Measurements from ENCODE around the gene CNTNAP2. TPM values are rescaled to one million over a fixed set of nuclear protein-coding genes. Genes with fewer than 3 reads are reported as not detected.

Gene CNTNAP2
- total and polyA plus RNA-seq, 2 of the 8 experiments (the other 6 are each of a cell fraction or from before 2014, with no cell fraction given): 27.9 to 71.0 TPM

DNA sequence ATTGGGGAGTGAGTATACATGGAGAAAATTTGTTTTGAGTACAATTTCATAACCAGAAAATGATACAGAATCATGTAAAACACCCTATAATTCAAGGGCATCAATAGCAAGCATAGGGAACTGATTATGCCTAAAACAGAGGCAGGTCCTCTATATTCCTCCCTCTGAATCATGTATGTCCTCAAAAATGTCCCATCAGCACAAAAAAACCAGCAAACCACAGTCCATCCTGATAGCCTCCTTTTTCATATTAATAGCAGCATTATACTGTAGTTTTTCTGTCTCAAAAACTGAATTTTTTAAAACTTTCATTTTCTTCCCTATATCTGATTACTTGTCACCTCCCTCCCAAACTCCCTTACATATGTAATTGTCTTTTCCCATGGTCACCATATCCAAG is 1057.3 kb downstream of the CNTNAP2 start (continued):
- TF ChIP-seq CHD7 (IDR thresholded peaks at IDR 0.05; ENCODE audit: insufficient replicate concordance, low read length) (no peak), ATF3 (IDR thresholded peaks at IDR 0.05; ENCODE audit: insufficient read depth, low read depth, low read length) (no peak), POLR2AphosphoS5 (IDR thresholded peaks at IDR 0.05; ENCODE audit: low read depth, low read length) (no peak), ATF2 (IDR thresholded peaks at IDR 0.05; ENCODE audit: low read length) (no peak), ZNF274 (IDR thresholded peaks at IDR 0.05; ENCODE audit: borderline replicate concordance, extremely low read depth, low read length) (no peak), CEBPB (IDR thresholded peaks at IDR 0.05; ENCODE audit: low read depth, low read length) (no peak), SIX5 (IDR thresholded peaks at IDR 0.05; ENCODE audit: low read depth, low read length) (no peak), RFX5 (IDR thresholded peaks at IDR 0.05; ENCODE audit: borderline replicate concordance, low read depth, low read length) (no peak)
- TF ChIP-seq, protein P1, sequence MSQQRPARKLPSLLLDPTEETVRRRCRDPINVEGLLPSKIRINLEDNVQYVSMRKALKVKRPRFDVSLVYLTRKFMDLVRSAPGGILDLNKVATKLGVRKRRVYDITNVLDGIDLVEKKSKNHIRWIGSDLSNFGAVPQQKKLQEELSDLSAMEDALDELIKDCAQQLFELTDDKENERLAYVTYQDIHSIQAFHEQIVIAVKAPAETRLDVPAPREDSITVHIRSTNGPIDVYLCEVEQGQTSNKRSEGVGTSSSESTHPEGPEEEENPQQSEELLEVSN (IDR thresholded peaks at IDR 0.05): no peak
